Liver (tissue), 9 donors: Measurements from ENCODE around the gene KNDC1. TPM values are rescaled to one million over a fixed set of nuclear protein-coding genes. Genes with fewer than 3 reads are reported as not detected.

Source experiments
- DNase-seq: peaks from one replicate; pipeline ENCODE4 v3.0.0-alpha.2; 2017; ENCODE audit warnings: low spot score
- H3K27ac ChIP-seq, 2 donors: one replicate each; pipeline ENCODE4 v1.7.0; 2013; ENCODE audit warnings: inconsistent platforms in 2 of 2, low read length in 2 of 2, control low read depth in 1 of 2, low read depth in 1 of 2, mild to moderate bottlenecking in 1 of 2
- H3K27me3 ChIP-seq, 4 donors: one replicate each; pipeline versions ENCODE4 v1.6.1 to v1.7.0; 2013; ENCODE audit warnings: low read length in 3 of 4, inconsistent platforms in 1 of 4, mild to moderate bottlenecking in 1 of 4, moderate library complexity in 1 of 4; ENCODE audit not compliant: control insufficient read depth in 4 of 4, insufficient read depth in 4 of 4
- H3K36me3 ChIP-seq, 4 donors: one replicate each; pipeline versions ENCODE4 v1.6.1 to v1.7.0; 2013; ENCODE audit warnings: low read length in 3 of 4, mild to moderate bottlenecking in 3 of 4, low read depth in 1 of 4, moderate library complexity in 1 of 4; ENCODE audit not compliant: control insufficient read depth in 4 of 4, insufficient read depth in 3 of 4
- H3K4me1 ChIP-seq, 4 donors: one replicate each; pipeline versions ENCODE4 v1.6.1 to v1.7.0; 2013; ENCODE audit warnings: low read length in 3 of 4, mild to moderate bottlenecking in 3 of 4, moderate library complexity in 1 of 4; ENCODE audit not compliant: control insufficient read depth in 4 of 4, insufficient read depth in 4 of 4
- H3K4me3 ChIP-seq, 3 donors: one replicate each; pipeline versions ENCODE4 v1.6.1 to v1.7.0; 2013; ENCODE audit warnings: low read length in 3 of 3, control low read depth in 1 of 3, low read depth in 1 of 3, mild to moderate bottlenecking in 1 of 3
- H3K9ac ChIP-seq, 2 donors: one replicate each; pipeline ENCODE4 v1.7.0; 2013; ENCODE audit warnings: low read length in 2 of 2, mild to moderate bottlenecking in 2 of 2, moderate library complexity in 2 of 2, control low read depth in 1 of 2, low read depth in 1 of 2
- H3K9me3 ChIP-seq, 4 donors: one replicate each; pipeline versions ENCODE4 v1.6.1 to v1.7.0; 2013; ENCODE audit warnings: low read length in 3 of 4; ENCODE audit not compliant: control insufficient read depth in 4 of 4
- ATF3 ChIP-seq: IDR thresholded peaks from 2 replicates; pipeline ENCODE4 v1.6.1; 2016; ENCODE audit warnings: antibody characterized with exemption
- CTCF ChIP-seq: fragments of 150-350 bp; IDR thresholded peaks from 2 replicates; pipeline ENCODE4 v1.5.1; 2017; ENCODE audit warnings: improper control_type of control experiment, low read depth, low read length; ENCODE audit not compliant: missing input control
- EGR1 ChIP-seq, 2 donors: IDR thresholded peaks; 2 replicates each; pipeline ENCODE4 v1.6.1; 2016 to 2018; ENCODE audit warnings: antibody characterized with exemption in 2 of 2, low read depth in 2 of 2
- FOXA1 ChIP-seq: IDR thresholded peaks from 2 replicates; pipeline ENCODE4 v1.6.1; 2016; ENCODE audit warnings: antibody characterized with exemption
- FOXA2 ChIP-seq: IDR thresholded peaks from 2 replicates; pipeline ENCODE4 v1.6.1; 2016; ENCODE audit warnings: antibody characterized with exemption
- GABPA ChIP-seq, 2 donors: IDR thresholded peaks in 1 of 2; conservative IDR thresholded peaks in 1 of 2; 2 replicates each; pipeline ENCODE4 v1.6.1; 2016; ENCODE audit warnings: antibody characterized with exemption in 2 of 2, mild to moderate bottlenecking in 1 of 2, moderate library complexity in 1 of 2
- HNF4A ChIP-seq, 2 donors: conservative IDR thresholded peaks; 2 replicates each; pipeline ENCODE4 v1.6.1; 2016; ENCODE audit warnings: antibody characterized with exemption in 2 of 2, mild to moderate bottlenecking in 2 of 2
- HNF4G ChIP-seq: IDR thresholded peaks from 2 replicates; pipeline ENCODE4 v1.6.1; 2016; ENCODE audit warnings: antibody characterized with exemption
- JUND ChIP-seq, 2 donors: IDR thresholded peaks; 2 replicates each; pipeline ENCODE4 v1.6.1; 2016; ENCODE audit warnings: antibody characterized with exemption in 2 of 2
- MAX ChIP-seq: IDR thresholded peaks from 2 replicates; pipeline ENCODE4 v1.6.1; 2016; ENCODE audit warnings: antibody characterized with exemption
- RAD21 ChIP-seq, 2 donors: IDR thresholded peaks; 2 replicates each; pipeline ENCODE4 v1.6.1; 2016; ENCODE audit warnings: antibody characterized with exemption in 2 of 2, mild to moderate bottlenecking in 2 of 2
- REST ChIP-seq: IDR thresholded peaks from 2 replicates; pipeline ENCODE4 v1.6.1; 2016; ENCODE audit warnings: antibody characterized with exemption, mild to moderate bottlenecking
- RXRA ChIP-seq, 2 donors: IDR thresholded peaks; 2 replicates each; pipeline ENCODE4 v1.6.1; 2017 to 2018; ENCODE audit warnings: antibody characterized with exemption in 2 of 2, mild to moderate bottlenecking in 1 of 2
- SP1 ChIP-seq: IDR thresholded peaks from 2 replicates; pipeline ENCODE4 v1.6.1; 2018; ENCODE audit warnings: antibody characterized with exemption, mild to moderate bottlenecking
- TAF1 ChIP-seq: conservative IDR thresholded peaks from 2 replicates; pipeline ENCODE4 v1.6.1; 2016; ENCODE audit warnings: antibody characterized with exemption, mild to moderate bottlenecking
- YY1 ChIP-seq: IDR thresholded peaks from 2 replicates; pipeline ENCODE4 v1.6.1; 2016; ENCODE audit warnings: antibody characterized with exemption, mild to moderate bottlenecking
- ZBTB33 ChIP-seq: IDR thresholded peaks from 2 replicates; pipeline ENCODE4 v1.6.1; 2016; ENCODE audit warnings: antibody characterized with exemption
- WGBS: extraction: QIAGEN DNeasy Blood & Tissue Kit; methylation state at CpG from one replicate; pipeline ENCODE4 v1.1.7; 2013; 5-methylcytosine and 5-hydroxymethylcytosine counted together
- polyA plus RNA-seq, 2 donors: library from polyadenylated mRNA; stranded (reverse) in 1 of 2; unstranded in 1 of 2; fragments of 200-250 nt in 1 of 2; fragments of >200 nt in 1 of 2; fragmentation: Nextera tagmentation in 1 of 2; extraction: Ambion mirVana in 1 of 2; gene quantifications; one replicate each; pipeline versions ENCODE4 v1.2.1 to v1.2.3, GENCODE V29; 2013 to 2015
- total RNA-seq, 2 donors: library from RNA; depleted of rRNA; stranded (reverse); fragments of >200 nt; gene quantifications; one replicate each; pipeline ENCODE4 v1.2.3, GENCODE V29; 2014
- donor health status: healthy.
- donor health status: healthy.
- donor health status: healthy.
- donor health status: healthy.
- donor health status: healthy.

Gene KNDC1
- total and polyA plus RNA-seq, 4 donors: 0.53 to 12.9 (median 4.3) TPM

- Histone ChIP-seq H3K27ac (no peak overlapping the region), H3K4me3 (no peak overlapping the region), H3K27me3 (no peaks in the 10 kb centered on the region), H3K9me3 (no peaks in the 10 kb centered on the region), H3K4me1 (peaks cover 0 to 28% (median 22%) of the 10 kb centered on the region in 4 donors), H3K36me3 (peaks cover 0 to 6% (median 0%) of the 10 kb centered on the region in 4 donors), H3K9ac (no peak overlapping the region)
- TF ChIP-seq YY1 (no peak), TAF1 (no peak), JUND (IDR thresholded peaks at IDR 0.05) (no peak), CTCF (no peak), MAX (no peak), SP1 (no peak), GABPA (IDR thresholded peaks at IDR 0.05 in 1 of 2, conservative IDR thresholded peaks at IDR 0.05 in 1 of 2) (no peak), ZBTB33 (no peak), FOXA1 (no peak), FOXA2 (no peak), ATF3 (no peak), EGR1 (IDR thresholded peaks at IDR 0.05; ENCODE audit: low read depth in 2 of 2) (no peak), REST (no peak), HNF4A (conservative IDR thresholded peaks at IDR 0.05) (no peak), RAD21 (IDR thresholded peaks at IDR 0.05) (no peak), RXRA (IDR thresholded peaks at IDR 0.05) (no peak), HNF4G (no peak)
- DNase-seq: no peak
- WGBS: 85% methylated on average over 26 of the region's 26 CpGs
Measured at GRCh38 chr10:133164816-133165555, 5.0 kb downstream of the KNDC1 start.
